Activated T-helper 1 cell treated with anti-CD3 and anti-CD28 coated beads, Interleukin-12 subunit alpha, Interleukin-12 subunit beta, Interleukin-2, Interleukin-4 antibody, amounts not matched to agents 30 ng/mL and 10 ng/mL and 1 ng/mL, durations not matched to agents 14 hours and 24 hours and 36 hours (primary cell): Measurements from ENCODE around the gene SIAH3. TPM values are rescaled to one million over a fixed set of nuclear protein-coding genes. Genes with fewer than 3 reads are reported as not detected.

Experiments used
- DNase-seq: peaks from one replicate; pipeline ENCODE4 v3.0.0; 2021; ENCODE audit warnings: low spot score
- H3K27ac Mint-ChIP-seq: one replicate; pipeline ENCODE4 v1.8.0; 2021; ENCODE audit warnings: mild to moderate bottlenecking, mixed read lengths
- H3K27me3 Mint-ChIP-seq: one replicate; pipeline ENCODE4 v1.8.0; 2022; ENCODE audit warnings: mild to moderate bottlenecking, moderate library complexity, mixed read lengths; ENCODE audit not compliant: insufficient read depth
- H3K36me3 Mint-ChIP-seq: one replicate; pipeline ENCODE4 v1.8.0; 2021; ENCODE audit warnings: low read depth, mixed read lengths
- H3K4me1 Mint-ChIP-seq: one replicate; pipeline ENCODE4 v1.8.0; 2021; ENCODE audit warnings: low read depth, mixed read lengths
- H3K4me3 Mint-ChIP-seq: one replicate; pipeline ENCODE4 v1.8.0; 2021; ENCODE audit warnings: mild to moderate bottlenecking, moderate library complexity, mixed read lengths
- H3K9me3 Mint-ChIP-seq: one replicate; pipeline ENCODE4 v1.8.0; 2021; ENCODE audit warnings: mixed read lengths
- intact Hi-C: fragments of 100-400 bp; cut with micrococcal nuclease; formaldehyde crosslinking; loops from one replicate; pipeline ENCODE4 v1.15.1; 2024
- total RNA-seq: library from RNA; stranded (reverse); gene quantifications from 2 replicates; pipeline ENCODE4 v1.2.3, GENCODE V29; 2022

SIAH3 gene
- 0.02 and 0.03 TPM in 2 replicates for total RNA-seq

GRCh38 chr13:45851171-45851921 lies at the start of gene SIAH3:
Gene SIAH3, minus strand, starts transcription at chr13:45851753. Its CDS starts 124 bp downstream, at chr13:45851629.
- DNase-seq, result no peak
- Mint-ChIP-seq H3K4me3 (peak within 1 kb of the TSS; percentile 79), H3K27ac (peak within 1 kb of the TSS; percentile 14), H3K27me3 (peaks cover 42% of the 10 kb centered on the region), H3K36me3 (no peaks in the 10 kb centered on the region), H3K9me3 (peaks cover 10% of the 10 kb centered on the region), H3K4me1 (peaks cover 30% of the 10 kb centered on the region)
- intact Hi-C loops, result no loop called here

DNA sequence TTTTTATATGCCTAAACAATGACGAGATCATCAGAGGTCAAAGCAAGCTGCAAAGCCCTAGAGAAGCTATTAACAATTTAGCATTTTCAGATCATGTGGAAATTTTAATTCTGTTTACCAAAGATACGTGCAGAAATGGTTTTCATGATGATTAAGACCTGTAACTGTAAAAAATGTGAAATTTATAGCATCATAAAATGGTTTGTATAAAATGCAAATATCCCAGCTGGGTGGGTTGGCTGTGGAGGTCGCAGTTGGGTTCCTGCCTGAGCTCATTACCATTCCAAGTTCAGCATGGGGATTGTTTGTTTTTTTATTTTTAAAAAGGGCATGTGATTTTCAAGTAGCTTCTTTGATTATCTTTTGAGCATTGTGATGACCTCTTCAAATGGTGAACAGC lies 47.9 kb upstream of the SIAH3 start:
- Mint-ChIP-seq H3K27me3 (peaks cover 8% of the 10 kb centered on the region), H3K4me1 (no peaks in the 10 kb centered on the region), H3K9me3 (no peaks in the 10 kb centered on the region), H3K36me3 (no peaks in the 10 kb centered on the region), H3K4me3 (no peak overlapping the region), H3K27ac (no peak overlapping the region)
- intact Hi-C loops, result no loop called here
- DNase-seq, result no peak

DNA sequence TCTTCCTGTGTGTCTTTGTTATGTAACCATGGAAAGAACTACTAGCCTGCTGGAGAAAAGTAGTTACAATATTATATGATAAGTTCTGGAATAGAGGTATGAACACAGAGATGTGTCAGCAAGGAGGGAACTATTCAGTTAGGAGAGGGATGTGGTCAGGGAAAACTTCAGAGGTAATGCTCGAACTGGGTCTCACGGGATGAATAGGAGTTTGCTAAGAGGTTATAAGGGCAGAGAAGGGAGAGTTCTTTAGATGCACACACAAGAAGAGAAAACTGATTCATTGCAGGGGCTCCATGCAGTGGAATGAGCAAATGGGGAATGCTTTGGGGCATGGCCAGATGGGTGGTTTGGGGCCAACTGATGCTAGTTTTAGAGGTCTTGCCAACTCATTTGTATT lies 46.0 kb upstream of the SIAH3 start:
- no peak overlapping the region for H3K4me3 Mint-ChIP-seq
- intact Hi-C loops, result no loop called here
- no peaks in the 10 kb centered on the region for H3K9me3 Mint-ChIP-seq
- H3K4me1 Mint-ChIP-seq, result no peaks in the 10 kb centered on the region
- no peak overlapping the region for H3K27ac Mint-ChIP-seq
- peaks cover 7% of the 10 kb centered on the region for H3K27me3 Mint-ChIP-seq
- no peaks in the 10 kb centered on the region for H3K36me3 Mint-ChIP-seq
- no peak for DNase-seq

DNA sequence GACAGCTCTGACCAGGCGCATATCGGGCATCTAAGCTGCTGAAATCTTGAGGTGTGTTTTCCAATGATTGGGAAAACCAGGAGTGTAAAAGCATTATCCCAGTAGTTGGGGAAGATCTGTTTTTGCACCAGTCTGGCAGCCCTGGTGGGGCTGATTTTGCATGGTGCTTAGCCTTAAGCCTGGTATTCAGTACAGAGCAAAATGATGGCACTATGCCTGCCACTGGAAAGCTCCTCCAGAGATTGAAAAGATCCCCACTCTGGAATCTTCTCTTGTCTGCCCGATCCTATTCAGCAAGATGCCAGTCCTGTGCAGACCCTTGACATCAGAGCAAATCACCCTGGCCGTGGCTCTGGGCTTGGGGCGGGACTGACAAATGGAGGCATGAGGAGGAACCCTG lies 44.7 kb upstream of the SIAH3 start:
- Mint-ChIP-seq H3K27me3 (peaks cover 9% of the 10 kb centered on the region), H3K36me3 (no peaks in the 10 kb centered on the region), H3K27ac (no peak overlapping the region), H3K9me3 (no peaks in the 10 kb centered on the region), H3K4me3 (no peak overlapping the region), H3K4me1 (no peaks in the 10 kb centered on the region)
- intact Hi-C loops, result no loop called here
- DNase-seq, result no peak

DNA sequence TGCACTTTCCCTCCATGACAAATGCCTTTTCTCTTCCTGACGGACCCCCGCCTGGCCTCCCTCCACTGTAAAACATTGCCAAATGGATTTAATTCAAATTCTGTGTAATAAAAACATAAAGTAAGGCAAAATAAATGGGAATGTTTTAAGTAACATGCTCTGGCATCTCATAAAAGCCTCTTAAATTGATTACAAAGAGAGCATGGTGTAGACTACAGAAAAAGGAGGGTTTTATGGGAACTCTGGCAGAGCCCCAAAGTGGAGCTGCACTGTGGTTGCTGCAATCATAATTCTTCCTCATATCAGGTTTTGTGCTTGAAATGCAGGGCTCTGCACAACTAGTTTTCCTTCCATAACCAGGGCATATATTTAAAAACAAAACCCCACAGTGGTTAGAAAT lies 44.3 kb upstream of the SIAH3 start:
- peaks cover 9% of the 10 kb centered on the region for H3K27me3 Mint-ChIP-seq
- no peak for DNase-seq
- H3K9me3 Mint-ChIP-seq, result no peaks in the 10 kb centered on the region
- H3K4me1 Mint-ChIP-seq, result no peaks in the 10 kb centered on the region
- H3K36me3 Mint-ChIP-seq, result no peaks in the 10 kb centered on the region
- no peak overlapping the region for H3K27ac Mint-ChIP-seq
- no peak overlapping the region for H3K4me3 Mint-ChIP-seq
- intact Hi-C loops, result no loop called here

DNA sequence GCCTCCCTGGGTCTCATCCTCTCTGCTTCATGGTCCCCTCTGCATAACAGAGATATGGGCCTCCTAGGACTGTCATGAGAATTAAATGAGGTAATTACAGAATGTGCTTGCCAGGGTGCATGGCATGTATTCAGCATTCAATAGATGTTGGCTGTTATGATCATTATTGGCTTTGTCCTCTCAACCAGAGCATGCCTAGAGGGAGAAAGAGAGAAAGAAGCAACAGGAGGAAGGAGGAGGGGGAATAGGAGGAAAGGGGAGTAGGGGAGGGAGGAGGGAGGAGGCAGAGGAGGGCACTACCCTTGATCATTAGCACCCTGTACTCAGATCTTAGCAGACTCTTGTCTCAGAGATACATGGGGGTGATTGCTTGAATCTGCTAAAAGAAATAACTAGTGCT lies 41.0 kb upstream of the SIAH3 start:
- peaks cover 5% of the 10 kb centered on the region for H3K27me3 Mint-ChIP-seq
- H3K4me1 Mint-ChIP-seq, result no peaks in the 10 kb centered on the region
- no peak for DNase-seq
- intact Hi-C loops, result no loop called here
- no peak overlapping the region for H3K27ac Mint-ChIP-seq
- no peaks in the 10 kb centered on the region for H3K9me3 Mint-ChIP-seq
- no peaks in the 10 kb centered on the region for H3K36me3 Mint-ChIP-seq
- H3K4me3 Mint-ChIP-seq, result no peak overlapping the region

DNA sequence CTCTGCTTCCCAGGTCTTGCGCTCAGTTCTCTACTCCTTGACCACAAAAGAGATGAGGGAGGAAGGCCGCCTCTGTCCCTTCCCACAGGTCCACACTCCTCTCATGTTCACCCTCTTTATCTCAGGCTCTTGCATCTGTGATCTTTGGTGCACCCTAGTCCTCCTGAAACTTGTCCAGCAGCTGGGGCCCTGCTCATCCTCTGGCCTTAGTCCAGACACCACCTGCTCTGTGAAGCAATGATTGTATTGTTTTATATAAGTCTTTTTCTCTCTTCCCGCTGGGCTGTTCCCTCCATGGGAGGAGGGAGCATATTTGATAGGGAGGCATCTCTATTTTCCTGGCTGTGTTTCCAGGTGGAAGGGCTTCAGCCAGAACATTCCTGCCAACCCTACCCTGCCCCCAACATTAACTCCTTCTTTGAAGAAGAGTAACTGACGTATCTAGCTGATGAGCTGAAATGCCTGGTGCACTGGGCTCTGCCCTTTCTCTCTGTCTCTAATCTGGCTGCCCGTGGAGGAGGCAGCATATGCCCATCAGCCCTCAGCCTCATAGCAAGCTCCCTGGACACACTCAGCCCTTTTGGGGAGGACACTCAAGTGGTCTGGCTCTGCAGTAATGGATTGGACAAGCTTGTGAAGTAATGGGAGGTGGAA lies 38.2 kb upstream of the SIAH3 start:
- H3K4me3 Mint-ChIP-seq, result no peak overlapping the region
- no peaks in the 10 kb centered on the region for H3K4me1 Mint-ChIP-seq
- no peaks in the 10 kb centered on the region for H3K36me3 Mint-ChIP-seq
- no peak overlapping the region for H3K27ac Mint-ChIP-seq
- DNase-seq, result no peak
- intact Hi-C loops, result no loop called here
- no peaks in the 10 kb centered on the region for H3K9me3 Mint-ChIP-seq
- peaks cover 4% of the 10 kb centered on the region for H3K27me3 Mint-ChIP-seq

DNA sequence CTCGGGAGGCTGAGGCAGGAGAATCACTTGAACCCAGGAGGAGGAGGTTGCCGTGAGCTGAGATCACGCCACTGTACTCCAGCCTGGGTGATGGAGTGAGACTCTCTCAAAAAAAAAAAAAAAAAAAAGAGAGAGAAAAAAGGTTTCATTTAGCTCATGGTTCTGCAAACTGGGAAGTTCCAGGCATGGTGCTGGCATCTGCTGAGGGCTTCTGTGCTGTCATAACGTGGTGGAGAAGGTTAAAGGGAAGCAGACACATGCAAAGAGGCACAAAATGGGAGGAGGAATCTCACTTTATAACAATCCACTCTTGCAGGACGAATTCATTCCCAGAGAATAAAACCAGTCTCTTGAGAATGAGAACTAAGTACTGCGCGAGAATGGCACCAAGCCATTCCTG lies 34.9 kb upstream of the SIAH3 start:
- Mint-ChIP-seq H3K4me1 (no peaks in the 10 kb centered on the region), H3K27ac (no peak overlapping the region), H3K4me3 (no peak overlapping the region), H3K36me3 (no peaks in the 10 kb centered on the region), H3K27me3 (peaks cover 7% of the 10 kb centered on the region), H3K9me3 (no peaks in the 10 kb centered on the region)
- DNase-seq, result no peak
- intact Hi-C loops, result no loop called here

DNA sequence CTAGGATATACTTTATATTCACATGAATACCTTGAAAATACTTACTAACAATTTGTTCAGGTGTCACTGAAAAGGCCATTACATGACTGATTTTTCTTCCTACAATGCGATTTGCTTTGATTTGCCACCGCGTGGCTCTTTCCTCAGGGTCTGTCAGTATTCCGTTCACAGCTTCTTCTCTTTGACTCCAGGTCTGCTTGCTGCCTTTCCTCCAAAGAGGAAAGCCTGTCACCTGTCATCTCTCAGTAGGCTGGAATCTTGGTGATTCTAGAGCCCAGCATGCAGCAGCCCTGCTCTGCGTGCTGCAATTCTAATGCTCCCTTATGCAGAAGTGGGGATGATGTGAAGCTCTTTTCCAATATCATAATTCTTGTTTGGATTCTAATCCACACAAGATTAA lies 33.6 kb upstream of the SIAH3 start:
- Mint-ChIP-seq H3K27ac (no peak overlapping the region), H3K4me3 (no peak overlapping the region), H3K36me3 (no peaks in the 10 kb centered on the region), H3K4me1 (no peaks in the 10 kb centered on the region), H3K9me3 (no peaks in the 10 kb centered on the region), H3K27me3 (peaks cover 12% of the 10 kb centered on the region)
- no peak for DNase-seq
- intact Hi-C loops, result no loop called here

- Mint-ChIP-seq H3K36me3 (no peaks in the 10 kb centered on the region), H3K9me3 (no peaks in the 10 kb centered on the region), H3K27ac (no peak overlapping the region), H3K4me1 (no peaks in the 10 kb centered on the region), H3K4me3 (no peak overlapping the region), H3K27me3 (peaks cover 12% of the 10 kb centered on the region)
- intact Hi-C loops, result no loop called here
- DNase-seq, result no peak
These were observed 31.1 kb upstream of the SIAH3 start for GRCh38 chr13:45882626-45883025.

DNA sequence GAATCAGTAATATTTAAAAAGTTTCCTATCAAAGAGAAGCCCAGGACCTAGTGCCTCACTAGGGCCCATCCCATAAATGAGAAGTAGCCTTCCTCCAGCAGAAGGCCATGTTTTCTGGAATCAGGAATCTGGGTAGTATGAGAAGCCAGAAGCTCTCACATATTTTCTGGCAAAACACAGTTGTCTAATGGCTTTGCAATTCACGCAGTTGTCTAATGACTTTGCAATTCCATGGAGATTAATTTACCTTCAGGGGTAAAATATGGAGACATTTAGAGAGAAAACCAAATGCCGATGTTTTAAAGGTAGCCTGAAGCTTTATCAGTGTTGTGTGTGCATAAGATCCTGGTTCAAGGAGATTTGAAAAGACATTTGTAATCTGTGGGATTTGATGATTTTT lies 29.8 kb upstream of the SIAH3 start:
- H3K27ac Mint-ChIP-seq, result no peak overlapping the region
- H3K4me3 Mint-ChIP-seq, result no peak overlapping the region
- no peaks in the 10 kb centered on the region for H3K4me1 Mint-ChIP-seq
- no peaks in the 10 kb centered on the region for H3K36me3 Mint-ChIP-seq
- intact Hi-C loops, result no loop called here
- H3K27me3 Mint-ChIP-seq, result peaks cover 9% of the 10 kb centered on the region
- no peaks in the 10 kb centered on the region for H3K9me3 Mint-ChIP-seq
- no peak for DNase-seq

DNA sequence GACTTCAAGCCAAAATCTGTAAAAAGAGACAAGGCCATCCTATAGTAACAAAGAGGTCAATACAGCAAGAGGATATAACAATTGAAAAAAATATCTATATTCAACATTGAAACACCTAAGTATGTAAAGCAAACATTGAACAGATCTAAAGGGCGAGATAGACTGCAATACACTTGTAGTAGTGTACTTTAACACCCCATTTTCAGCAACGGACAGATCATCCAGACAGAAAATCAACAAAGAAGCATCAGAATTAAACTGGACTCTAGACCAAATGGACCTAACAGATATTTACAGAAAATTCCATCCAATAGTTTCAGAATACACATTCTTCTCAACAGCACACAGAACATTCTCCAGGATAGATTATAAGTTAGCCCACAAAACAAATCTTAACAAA lies 28.7 kb upstream of the SIAH3 start:
- no peaks in the 10 kb centered on the region for H3K36me3 Mint-ChIP-seq
- H3K27ac Mint-ChIP-seq, result no peak overlapping the region
- no peaks in the 10 kb centered on the region for H3K9me3 Mint-ChIP-seq
- H3K4me1 Mint-ChIP-seq, result no peaks in the 10 kb centered on the region
- H3K27me3 Mint-ChIP-seq, result peaks cover 12% of the 10 kb centered on the region
- intact Hi-C loops, result no loop called here
- DNase-seq, result no peak
- H3K4me3 Mint-ChIP-seq, result no peak overlapping the region

DNA sequence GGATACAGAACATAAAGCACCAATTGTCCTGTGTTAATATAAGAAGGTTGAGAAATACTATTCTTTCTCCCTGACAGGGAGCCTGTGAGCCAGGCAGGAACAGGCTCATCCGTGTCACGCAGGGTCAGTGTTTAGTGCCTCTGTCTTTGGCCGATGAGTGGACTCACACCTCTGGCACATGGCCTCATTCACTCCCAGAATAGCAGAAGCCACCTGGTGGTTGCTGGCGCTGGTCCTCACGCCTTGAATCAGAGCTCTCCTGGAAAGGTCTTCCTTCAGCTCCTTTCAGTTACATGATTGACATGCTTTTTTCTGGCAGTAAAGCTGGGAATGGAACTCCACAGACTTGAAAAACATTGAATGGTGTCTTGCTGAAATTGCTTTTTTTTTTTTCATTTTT lies 28.1 kb upstream of the SIAH3 start:
- peaks cover 15% of the 10 kb centered on the region for H3K27me3 Mint-ChIP-seq
- no peaks in the 10 kb centered on the region for H3K36me3 Mint-ChIP-seq
- intact Hi-C loops, result no loop called here
- no peak overlapping the region for H3K27ac Mint-ChIP-seq
- H3K4me3 Mint-ChIP-seq, result no peak overlapping the region
- no peaks in the 10 kb centered on the region for H3K4me1 Mint-ChIP-seq
- no peaks in the 10 kb centered on the region for H3K9me3 Mint-ChIP-seq
- no peak for DNase-seq
